Transverse colon (tissue), 4 donors: ENCODE results near the gene IMMP2L. TPM values are rescaled to one million over a fixed set of nuclear protein-coding genes. Genes with fewer than 3 reads are reported as not detected.
"Not testable (repeated sequence)": the region's sequence is repeated elsewhere in the genome, so short reads cannot be mapped to it uniquely, and the experiment has no call there.

Experiments used
- DNase-seq: peaks from one replicate; pipeline ENCODE4 v3.0.0-alpha.2; 2019
- H3K27ac ChIP-seq, 4 donors: fragments of 200-600 bp; sonication (generic); 2 replicates each; pipeline ENCODE4 v1.5.1; 2016 to 2018; ENCODE audit warnings: inconsistent platforms in 4 of 4
- H3K27me3 ChIP-seq: fragments of 200-600 bp; sonication (generic); 2 replicates; pipeline ENCODE4 v1.5.1; 2017; ENCODE audit warnings: inconsistent platforms
- H3K36me3 ChIP-seq, 4 donors: fragments of 200-600 bp; sonication (generic); 2 replicates each; pipeline ENCODE4 v1.5.1; 2017 to 2019; ENCODE audit warnings: inconsistent platforms in 4 of 4
- H3K4me1 ChIP-seq, 4 donors: fragments of 200-600 bp; sonication (generic); 2 replicates each; pipeline ENCODE4 v1.5.1; 2017 to 2020; ENCODE audit warnings: inconsistent platforms in 4 of 4
- H3K4me3 ChIP-seq, 4 donors: fragments of 200-600 bp; sonication (generic); 1 replicate in 1 of 4; 2 replicates in 3 of 4; pipeline versions ENCODE4 v1.5.1 to v1.6.1; 2017 to 2019; ENCODE audit warnings: inconsistent platforms in 4 of 4
- H3K9me3 ChIP-seq, 2 donors: fragments of 200-600 bp; sonication (generic); 2 replicates each; pipeline ENCODE4 v1.5.1; 2017 to 2019; ENCODE audit warnings: inconsistent platforms in 2 of 2
- EP300 ChIP-seq: sonication (generic); formaldehyde crosslinking; IDR thresholded peaks from one replicate; pipeline ENCODE4 v1.6.1; 2017; ENCODE audit warnings: antibody characterized with exemption, low read depth
- POLR2A ChIP-seq: fragments of 450-650 bp; IDR thresholded peaks from one replicate; pipeline ENCODE4 v1.6.1; 2016; ENCODE audit warnings: antibody characterized with exemption, mild to moderate bottlenecking, moderate library complexity
- POLR2AphosphoS5 ChIP-seq, 3 donors: sonication (generic); formaldehyde crosslinking; IDR thresholded peaks; one replicate each; pipeline ENCODE4 v1.6.1; 2016; ENCODE audit warnings: antibody characterized with exemption in 3 of 3
- WGBS, 2 donors: methylation state at CpG; one replicate each; pipeline ENCODE4 v1.1.5; 2018; ENCODE audit warnings: low coverage in 1 of 2; 5-methylcytosine and 5-hydroxymethylcytosine counted together
- in situ Hi-C, 4 donors: fragments of 200-750 bp; cut with MboI; loops; one replicate each; pipeline versions ENCODE4 v1.15.0 to v1.15.1; 2017; ENCODE audit warnings: low sequenced_read_pairs in 3 of 4, low pct_ligation_motif_present in 1 of 4, low pct_unique_long_range_greater_than_20kb in 1 of 4
- intact Hi-C: fragments of 100-400 bp; cut with DNase I; formaldehyde crosslinking; loops from one replicate; pipeline ENCODE4 v1.15.1; 2023; ENCODE audit warnings: low total_unique reads
- total RNA-seq, 4 donors: library from RNA; depleted of rRNA; stranded (reverse); fragments of >200 nt; gene quantifications; one replicate each; pipeline ENCODE4 v1.1.0, GENCODE V29; 2016
- TF ChIP-seq, protein P1 (sequence below), 5 experiments: fragments of 200-600 bp in 3 of 5; fragments of 450-650 bp in 2 of 5; sonication (generic) in 3 of 5; IDR thresholded peaks; 1 replicate in 2 of 5; 2 replicates in 3 of 5; pipeline ENCODE4 v1.5.1; 2016 to 2017; ENCODE audit warnings: antibody characterized with exemption in 5 of 5, inconsistent platforms in 3 of 5, mild to moderate bottlenecking in 2 of 5, moderate library complexity in 1 of 5

The IMMP2L gene
- total RNA-seq, 4 donors from 2014 or later, result 8.6 to 69.6 (median 10.9) TPM

DNA sequence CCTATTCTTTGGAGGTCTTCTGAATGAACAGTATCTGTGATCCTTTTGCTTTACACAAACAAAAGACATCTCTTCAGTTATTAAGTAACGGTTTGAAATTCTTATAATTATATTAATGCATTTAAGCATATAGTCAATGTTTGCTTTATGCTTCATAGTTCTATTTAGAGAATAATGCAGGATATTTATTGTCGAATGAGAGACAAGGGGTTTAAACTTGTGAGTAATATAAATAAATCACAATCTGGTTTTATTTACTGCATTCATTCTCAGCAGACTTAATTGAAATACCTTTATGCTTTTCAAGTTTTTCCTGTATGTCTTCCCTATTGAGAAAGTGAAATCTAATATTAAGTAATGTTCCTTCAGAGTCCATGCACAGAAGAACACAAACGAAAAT is 620.9 kb downstream of the IMMP2L start:
- Histone ChIP-seq H3K27ac (no peak overlapping the region), H3K27me3 (no peaks in the 10 kb centered on the region), H3K4me1 (no peaks in the 10 kb centered on the region), H3K36me3 (no peaks in the 10 kb centered on the region), H3K9me3 (no peaks in the 10 kb centered on the region), H3K4me3 (no peak overlapping the region)
- in situ Hi-C loops, result no loop called here
- intact Hi-C loops, result no loop called here
- no peak for TF ChIP-seq EP300
- no peak for TF ChIP-seq POLR2A
- TF ChIP-seq, protein P1, sequence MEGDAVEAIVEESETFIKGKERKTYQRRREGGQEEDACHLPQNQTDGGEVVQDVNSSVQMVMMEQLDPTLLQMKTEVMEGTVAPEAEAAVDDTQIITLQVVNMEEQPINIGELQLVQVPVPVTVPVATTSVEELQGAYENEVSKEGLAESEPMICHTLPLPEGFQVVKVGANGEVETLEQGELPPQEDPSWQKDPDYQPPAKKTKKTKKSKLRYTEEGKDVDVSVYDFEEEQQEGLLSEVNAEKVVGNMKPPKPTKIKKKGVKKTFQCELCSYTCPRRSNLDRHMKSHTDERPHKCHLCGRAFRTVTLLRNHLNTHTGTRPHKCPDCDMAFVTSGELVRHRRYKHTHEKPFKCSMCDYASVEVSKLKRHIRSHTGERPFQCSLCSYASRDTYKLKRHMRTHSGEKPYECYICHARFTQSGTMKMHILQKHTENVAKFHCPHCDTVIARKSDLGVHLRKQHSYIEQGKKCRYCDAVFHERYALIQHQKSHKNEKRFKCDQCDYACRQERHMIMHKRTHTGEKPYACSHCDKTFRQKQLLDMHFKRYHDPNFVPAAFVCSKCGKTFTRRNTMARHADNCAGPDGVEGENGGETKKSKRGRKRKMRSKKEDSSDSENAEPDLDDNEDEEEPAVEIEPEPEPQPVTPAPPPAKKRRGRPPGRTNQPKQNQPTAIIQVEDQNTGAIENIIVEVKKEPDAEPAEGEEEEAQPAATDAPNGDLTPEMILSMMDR (IDR thresholded peaks at IDR 0.05), result no peak
- no peak for TF ChIP-seq POLR2AphosphoS5 (IDR thresholded peaks at IDR 0.05)
- DNase-seq, result no peak
- WGBS, 2 donors, result 87 to 89% methylated on average over 3 of the region's 3 CpGs

DNA sequence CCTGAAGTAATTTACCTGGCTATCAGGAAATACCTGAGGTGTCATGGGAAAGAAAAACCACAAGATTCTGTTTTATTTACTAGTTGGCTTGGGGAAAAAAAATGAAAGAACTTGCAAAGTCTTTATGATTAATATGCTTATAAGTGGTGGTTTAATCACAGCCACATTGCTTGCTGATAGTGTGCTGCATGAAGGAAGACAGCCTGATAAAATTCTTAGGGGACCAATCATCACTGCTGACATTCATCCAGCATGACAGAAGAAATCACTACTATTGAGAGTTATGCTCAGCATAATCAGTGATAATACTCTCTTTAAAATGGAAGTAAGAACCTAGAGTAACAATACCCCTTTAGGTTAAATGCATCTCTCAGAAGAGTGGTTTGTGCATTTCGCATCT is 621.5 kb downstream of the IMMP2L start:
- Histone ChIP-seq H3K4me1 (no peaks in the 10 kb centered on the region), H3K9me3 (no peaks in the 10 kb centered on the region), H3K27me3 (no peaks in the 10 kb centered on the region), H3K4me3 (no peak overlapping the region), H3K36me3 (no peaks in the 10 kb centered on the region), H3K27ac (no peak overlapping the region)
- DNase-seq, result no peak
- TF ChIP-seq, protein P1 (IDR thresholded peaks at IDR 0.05), result no peak
- TF ChIP-seq POLR2A, result no peak
- TF ChIP-seq POLR2AphosphoS5 (IDR thresholded peaks at IDR 0.05), result no peak
- no peak for TF ChIP-seq EP300
- intact Hi-C loops, result no loop called here
- 86 to 100% methylated on average over 1 of the region's 1 CpG for WGBS, 2 donors
- in situ Hi-C loops, result no loop called here

GRCh38 chr7:110938165-110938564 is 624.1 kb downstream of the IMMP2L start:
- Histone ChIP-seq H3K27ac (no peak overlapping the region), H3K27me3 (no peaks in the 10 kb centered on the region), H3K4me1 (no peaks in the 10 kb centered on the region), H3K36me3 (no peaks in the 10 kb centered on the region), H3K9me3 (no peaks in the 10 kb centered on the region), H3K4me3 (no peak overlapping the region)
- TF ChIP-seq POLR2A (no peak), EP300 (no peak), POLR2AphosphoS5 (IDR thresholded peaks at IDR 0.05) (no peak)
- TF ChIP-seq, protein P1 (IDR thresholded peaks at IDR 0.05), result no peak
- 94 to 100% methylated on average over 1 of the region's 1 CpG for WGBS, 2 donors
- in situ Hi-C loops, result no loop called here
- DNase-seq, result no peak
- intact Hi-C loops, result no loop called here

- in situ Hi-C loops, H3K9me3 ChIP-seq, intact Hi-C loops, H3K36me3 ChIP-seq, H3K4me3 ChIP-seq, DNase-seq, H3K27me3 ChIP-seq, H3K4me1 ChIP-seq, H3K27ac ChIP-seq: not testable (repeated sequence)
- 88 to 98% methylated on average over 2 of the region's 2 CpGs for WGBS, 2 donors
These were observed 625.6 kb downstream of the IMMP2L start for GRCh38 chr7:110936665-110937064.

GRCh38 chr7:110929480-110930249 is 632.6 kb downstream of the IMMP2L start:
- Histone ChIP-seq H3K27ac (no peak overlapping the region), H3K36me3 (no peaks in the 10 kb centered on the region), H3K4me3 (no peak overlapping the region), H3K9me3 (no peaks in the 10 kb centered on the region), H3K4me1 (no peaks in the 10 kb centered on the region), H3K27me3 (no peaks in the 10 kb centered on the region)
- in situ Hi-C loops, result no loop called here
- 71 to 78% methylated on average over 5 of the region's 5 CpGs for WGBS, 2 donors
- intact Hi-C loops, result no loop called here
- TF ChIP-seq POLR2AphosphoS5 (IDR thresholded peaks at IDR 0.05) (no peak), POLR2A (no peak), EP300 (no peak)
- TF ChIP-seq, protein P1 (IDR thresholded peaks at IDR 0.05), result no peak
- no peak for DNase-seq
